GM03348 (cell line): ENCODE measurements around the gene ABCC8.

Experiments
- DNase-seq: peaks from one replicate; pipeline ENCODE4 v3.0.0; 2012; ENCODE audit warnings: low spot score

ABCC8 gene

GRCh38 chr11:17351172-17351509 lies 125.5 kb downstream of the ABCC8 start:
- DNase-seq, result peak; percentile 11

GRCh38 chr11:17350455-17351171 lies 126.0 kb downstream of the ABCC8 start:
- DNase-seq, result no peak

- no peak for DNase-seq
Measured at GRCh38 chr11:17347676-17348075, 129.0 kb downstream of the ABCC8 start.

GRCh38 chr11:17343907-17344306 lies 132.7 kb downstream of the ABCC8 start:
- peak; percentile 75 for DNase-seq

- no peak for DNase-seq
Measured at GRCh38 chr11:17343257-17343656, 133.4 kb downstream of the ABCC8 start.
